ENCODE data around the gene CAPG. TPM values are rescaled to one million over a fixed set of nuclear protein-coding genes. Genes with fewer than 3 reads are reported as not detected.
A peak's percentile ranks its signal among the peaks of the same experiment; 100 is the strongest.

CAPG gene
- 10 to 100 TPM; 80.7 to 96.1 TPM for total RNA-seq

GRCh38 chr2:85409845-85410583 lies at the start of gene CAPG:
Gene CAPG (minus strand): TSS chr2:85410366. CDS start chr2:85402145, 8,221 bp downstream.
- H3K9me3 ChIP-seq = no peaks in the 10 kb centered on the region
- H3K4me3 ChIP-seq = peak within 1 kb of the TSS in 1 of 2 donors; percentile 1
- 37% methylated on average over 12 of the region's 12 CpGs for WGBS
- no peaks in the 10 kb centered on the region for H3K27me3 ChIP-seq (replicated peaks; ENCODE audit: insufficient read depth)
- TF ChIP-seq, protein P1, sequence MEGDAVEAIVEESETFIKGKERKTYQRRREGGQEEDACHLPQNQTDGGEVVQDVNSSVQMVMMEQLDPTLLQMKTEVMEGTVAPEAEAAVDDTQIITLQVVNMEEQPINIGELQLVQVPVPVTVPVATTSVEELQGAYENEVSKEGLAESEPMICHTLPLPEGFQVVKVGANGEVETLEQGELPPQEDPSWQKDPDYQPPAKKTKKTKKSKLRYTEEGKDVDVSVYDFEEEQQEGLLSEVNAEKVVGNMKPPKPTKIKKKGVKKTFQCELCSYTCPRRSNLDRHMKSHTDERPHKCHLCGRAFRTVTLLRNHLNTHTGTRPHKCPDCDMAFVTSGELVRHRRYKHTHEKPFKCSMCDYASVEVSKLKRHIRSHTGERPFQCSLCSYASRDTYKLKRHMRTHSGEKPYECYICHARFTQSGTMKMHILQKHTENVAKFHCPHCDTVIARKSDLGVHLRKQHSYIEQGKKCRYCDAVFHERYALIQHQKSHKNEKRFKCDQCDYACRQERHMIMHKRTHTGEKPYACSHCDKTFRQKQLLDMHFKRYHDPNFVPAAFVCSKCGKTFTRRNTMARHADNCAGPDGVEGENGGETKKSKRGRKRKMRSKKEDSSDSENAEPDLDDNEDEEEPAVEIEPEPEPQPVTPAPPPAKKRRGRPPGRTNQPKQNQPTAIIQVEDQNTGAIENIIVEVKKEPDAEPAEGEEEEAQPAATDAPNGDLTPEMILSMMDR (IDR thresholded peaks at IDR 0.05) = no peak
- TF ChIP-seq POLR2A (IDR thresholded peaks at IDR 0.05) = peak; percentile 41
- peak; percentile 22 for TF ChIP-seq POLR2AphosphoS5 (IDR thresholded peaks at IDR 0.05)
- peak within 1 kb of the TSS; percentile 33 to 56 for H3K27ac ChIP-seq
- H3K4me1 ChIP-seq (replicated peaks) = peaks cover 8% of the 10 kb centered on the region
- DNase-seq (ENCODE audit: low spot score) = peak; percentile 69
- intact Hi-C loops (cut with DNase I) = no loop called here
- no peaks in the 10 kb centered on the region for H3K36me3 ChIP-seq

DNA sequence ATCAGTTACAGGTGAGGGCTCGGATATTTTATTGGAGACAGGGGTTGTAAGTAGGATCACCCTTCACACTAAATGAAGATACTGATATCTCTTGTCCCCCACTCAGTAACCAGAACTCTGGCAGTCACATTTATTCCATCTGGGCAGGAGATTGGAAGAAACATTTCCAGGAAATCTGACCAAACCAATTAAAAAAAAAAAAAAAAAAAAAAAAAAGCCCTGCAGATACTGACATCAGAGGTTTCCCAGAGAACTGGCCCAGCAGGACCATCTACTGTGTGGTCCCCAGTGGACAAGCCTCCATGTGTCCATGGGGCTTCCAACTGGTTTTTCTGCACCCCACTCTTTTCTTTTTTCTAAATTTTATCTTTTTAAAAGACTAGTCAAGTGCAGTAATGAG lies 49.6 kb upstream of the CAPG start:
- Histone ChIP-seq H3K36me3 (no peaks in the 10 kb centered on the region), H3K27me3 (replicated peaks; ENCODE audit: insufficient read depth) (no peaks in the 10 kb centered on the region), H3K27ac (no peak overlapping the region), H3K4me1 (replicated peaks) (no peaks in the 10 kb centered on the region), H3K4me3 (no peak overlapping the region), H3K9me3 (no peaks in the 10 kb centered on the region)
- TF ChIP-seq, protein P1 (IDR thresholded peaks at IDR 0.05) = no peak
- no peak for TF ChIP-seq POLR2A (IDR thresholded peaks at IDR 0.05)
- no peak for TF ChIP-seq POLR2AphosphoS5 (IDR thresholded peaks at IDR 0.05)
- WGBS = 87% methylated on average over 1 of the region's 1 CpG
- intact Hi-C loops (cut with DNase I) = no loop called here
- no peak for DNase-seq (ENCODE audit: low spot score)

- no peak overlapping the region for H3K4me3 ChIP-seq
- H3K27me3 ChIP-seq (replicated peaks; ENCODE audit: insufficient read depth) = no peaks in the 10 kb centered on the region
- TF ChIP-seq POLR2A (IDR thresholded peaks at IDR 0.05) = no peak
- TF ChIP-seq, protein P1 (IDR thresholded peaks at IDR 0.05) = no peak
- TF ChIP-seq POLR2AphosphoS5 (IDR thresholded peaks at IDR 0.05) = no peak
- WGBS = 81% methylated on average over 12 of the region's 12 CpGs
- intact Hi-C loops (cut with DNase I) = no loop called here
- no peaks in the 10 kb centered on the region for H3K4me1 ChIP-seq (replicated peaks)
- DNase-seq (ENCODE audit: low spot score) = no peak
- H3K27ac ChIP-seq = no peak overlapping the region
- no peaks in the 10 kb centered on the region for H3K36me3 ChIP-seq
- no peaks in the 10 kb centered on the region for H3K9me3 ChIP-seq
Measured at GRCh38 chr2:85458601-85459563, 48.7 kb upstream of the CAPG start.

DNA sequence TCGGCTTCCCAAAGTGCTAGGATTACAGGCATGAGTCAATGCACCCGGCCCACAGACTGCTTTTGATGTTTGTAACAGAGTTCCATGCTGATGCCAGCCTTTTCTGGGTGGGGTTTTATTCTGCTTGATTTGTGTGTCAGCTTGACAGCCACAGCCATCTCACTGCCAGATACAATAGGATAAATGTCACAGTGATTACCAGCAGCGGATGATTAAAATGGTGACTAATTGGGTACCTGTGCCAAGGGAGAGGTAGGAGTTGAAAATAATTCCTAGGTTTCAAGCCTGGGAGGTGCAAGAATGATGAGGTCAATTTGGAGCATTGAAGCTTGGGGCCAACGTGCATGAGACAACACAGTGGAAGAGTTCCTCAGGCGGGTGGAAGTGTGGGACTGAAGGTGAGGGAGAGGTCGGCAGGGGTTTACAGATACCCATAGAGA lies 47.7 kb upstream of the CAPG start:
- no peak overlapping the region for H3K4me3 ChIP-seq
- H3K27me3 ChIP-seq (replicated peaks; ENCODE audit: insufficient read depth) = no peaks in the 10 kb centered on the region
- intact Hi-C loops (cut with DNase I) = no loop called here
- 35% methylated on average over 6 of the region's 6 CpGs for WGBS
- TF ChIP-seq POLR2AphosphoS5 (IDR thresholded peaks at IDR 0.05) (peak; percentile 27), POLR2A (IDR thresholded peaks at IDR 0.05) (no peak)
- H3K27ac ChIP-seq = no peak overlapping the region
- DNase-seq (ENCODE audit: low spot score) = peak; percentile 58
- no peaks in the 10 kb centered on the region for H3K36me3 ChIP-seq
- no peaks in the 10 kb centered on the region for H3K9me3 ChIP-seq
- no peaks in the 10 kb centered on the region for H3K4me1 ChIP-seq (replicated peaks)

- Histone ChIP-seq H3K4me1 (replicated peaks) (no peaks in the 10 kb centered on the region), H3K27me3 (replicated peaks; ENCODE audit: insufficient read depth) (no peaks in the 10 kb centered on the region), H3K36me3 (no peaks in the 10 kb centered on the region), H3K27ac (no peak overlapping the region), H3K9me3 (no peaks in the 10 kb centered on the region), H3K4me3 (no peak overlapping the region)
- WGBS = 71% methylated on average over 5 of the region's 5 CpGs
- intact Hi-C loops (cut with DNase I) = no loop called here
- TF ChIP-seq POLR2A (IDR thresholded peaks at IDR 0.05) (no peak), POLR2AphosphoS5 (IDR thresholded peaks at IDR 0.05) (no peak)
- TF ChIP-seq, protein P1 (IDR thresholded peaks at IDR 0.05) = no peak
- no peak for DNase-seq (ENCODE audit: low spot score)
Measured at GRCh38 chr2:85457043-85457442, 46.9 kb upstream of the CAPG start.
